Activated T-cell treated with anti-CD3 and anti-CD28 coated beads, Interleukin-2, amount 50 U/mL, for 1 hour (primary cell): ENCODE data around the gene CCNJL.

Experiments used
- DNase-seq: peaks from one replicate; pipeline ENCODE4 v3.0.0-alpha.2; 2020

Gene CCNJL

DNA sequence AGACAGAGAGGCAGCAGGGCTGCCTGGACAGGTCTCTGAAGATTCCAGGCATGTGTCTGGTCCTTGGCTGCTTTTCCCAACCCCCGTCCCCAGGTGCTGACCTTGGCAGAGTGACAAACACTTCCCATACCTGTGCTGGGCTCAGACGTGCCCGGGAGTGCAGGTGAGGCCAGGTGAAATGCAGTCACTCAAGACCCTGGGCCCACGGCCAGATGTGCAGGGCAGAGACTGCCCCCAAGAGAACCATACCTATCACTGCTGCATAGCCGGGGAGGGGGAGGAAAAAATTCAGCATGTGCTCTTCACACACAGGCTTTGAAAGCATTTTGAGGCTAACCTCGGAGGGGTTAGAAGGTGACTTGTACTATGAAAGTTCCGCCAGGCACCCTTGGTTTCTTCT is 22.6 kb downstream of the CCNJL start:
- DNase-seq: no peak

DNA sequence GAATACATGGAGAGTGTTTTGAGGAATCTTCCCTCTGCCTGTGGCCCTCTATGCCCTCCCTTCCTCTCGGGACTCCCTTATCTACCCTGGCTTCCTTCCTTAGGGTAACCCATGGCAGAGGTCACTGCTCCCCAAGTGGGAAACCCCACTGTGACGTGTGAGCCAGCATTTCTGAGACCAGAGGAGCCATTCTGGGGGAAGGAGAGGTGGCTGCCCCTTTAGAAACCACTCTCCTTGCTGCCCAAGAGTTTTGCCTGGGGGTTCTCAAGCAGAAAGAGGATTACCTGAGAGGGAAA is 23.1 kb downstream of the CCNJL start:
- DNase-seq: no peak

DNA sequence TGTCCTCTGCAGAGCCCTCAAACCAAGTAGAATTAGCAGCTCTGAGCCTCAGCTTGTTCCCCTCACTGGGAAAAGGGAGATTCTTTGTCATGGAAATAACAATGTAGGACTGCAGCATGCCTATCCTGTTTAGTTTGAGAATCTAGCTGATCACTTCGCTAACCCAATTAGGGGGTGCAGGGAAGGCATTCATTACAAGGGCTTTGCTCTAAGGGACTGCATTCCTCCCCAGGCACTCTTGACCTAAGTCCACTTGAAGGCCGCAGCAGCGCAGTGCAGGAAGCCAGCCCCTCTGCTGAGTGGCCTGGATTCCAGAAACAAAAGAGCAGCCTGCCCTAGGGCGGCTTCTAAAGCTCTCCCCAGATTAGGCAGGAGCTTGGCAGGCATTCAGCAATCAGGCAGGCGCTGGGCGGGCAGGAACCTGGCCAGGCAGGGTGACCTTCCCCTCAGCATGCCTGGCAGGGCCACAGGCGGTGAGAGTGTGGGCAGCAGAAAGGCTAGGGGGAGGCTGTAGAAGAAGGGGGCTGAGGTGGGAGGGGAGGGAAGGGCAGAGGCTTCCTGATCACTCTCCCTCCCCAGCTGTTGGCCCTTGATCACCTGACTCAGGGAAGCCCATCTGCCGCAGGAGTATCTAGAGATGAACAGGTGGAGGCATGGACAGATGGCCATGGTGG is 24.8 kb downstream of the CCNJL start:
- DNase-seq: no peak

DNA sequence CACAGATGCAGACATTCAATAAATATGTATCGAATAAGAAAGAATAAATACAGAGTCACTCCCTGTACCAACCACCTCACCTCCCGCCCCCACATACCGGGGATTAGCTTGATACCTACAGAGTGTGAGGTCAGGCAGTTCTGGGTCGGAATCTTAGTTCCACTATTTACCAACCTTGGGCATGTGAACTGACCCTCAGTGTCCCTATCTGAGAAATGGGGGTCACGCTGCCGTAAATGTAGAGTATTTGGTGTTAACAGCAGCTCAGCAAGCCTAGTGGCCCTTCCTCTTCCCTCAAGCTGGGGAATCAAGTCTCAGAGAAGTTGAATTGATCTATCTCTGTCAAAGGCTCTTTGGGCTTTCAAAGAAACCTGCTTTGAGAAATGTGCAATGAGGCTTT is 25.4 kb downstream of the CCNJL start:
- no peak for DNase-seq

DNA sequence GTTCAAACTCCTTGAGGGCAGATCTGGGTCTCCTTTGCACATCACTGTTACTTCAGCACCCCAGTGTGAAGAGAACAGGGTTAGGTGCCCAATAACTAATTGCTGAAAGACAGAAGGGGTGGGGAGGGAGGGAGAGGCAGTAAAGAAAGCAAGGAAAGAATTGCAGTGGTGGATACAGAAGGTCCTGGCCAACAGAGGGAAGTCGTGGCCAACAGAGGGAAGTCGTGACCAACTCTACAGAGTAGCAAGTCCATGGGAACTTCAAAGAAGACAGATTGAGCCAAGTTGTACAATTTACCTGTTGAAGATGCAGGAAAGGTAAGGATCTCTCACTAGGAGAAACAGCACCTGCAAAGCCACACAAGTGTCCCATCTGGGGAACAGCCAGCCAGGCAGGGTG is 27.0 kb downstream of the CCNJL start:
- DNase-seq: no peak

DNA sequence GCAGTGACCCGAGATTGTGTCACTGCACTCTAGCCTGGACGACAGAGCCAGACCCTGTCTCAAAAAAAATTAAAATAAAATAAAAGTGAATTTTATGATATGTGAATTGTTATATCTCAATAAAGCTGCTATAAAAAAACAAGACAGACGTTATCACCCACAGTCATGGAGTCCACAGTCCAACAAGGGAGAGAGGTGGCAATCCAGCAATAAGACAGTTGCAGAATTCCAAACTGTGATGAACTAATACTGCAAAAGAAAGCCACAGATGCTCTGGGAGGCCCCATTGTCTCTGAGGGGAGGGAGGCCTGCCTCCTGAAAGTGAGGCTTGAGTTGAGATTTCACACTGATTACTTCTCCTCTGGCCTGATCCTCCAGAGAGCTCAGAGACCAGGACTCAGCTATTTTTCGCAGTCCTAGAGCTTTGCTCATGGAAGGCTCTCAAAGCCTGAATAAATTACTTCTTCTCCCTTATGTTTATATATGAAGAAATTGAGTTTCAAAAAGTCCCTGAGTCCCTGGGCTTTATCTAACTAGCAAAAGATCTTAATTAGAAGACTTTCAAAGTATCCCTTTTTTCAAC is 28.0 kb downstream of the CCNJL start:
- no peak for DNase-seq

DNA sequence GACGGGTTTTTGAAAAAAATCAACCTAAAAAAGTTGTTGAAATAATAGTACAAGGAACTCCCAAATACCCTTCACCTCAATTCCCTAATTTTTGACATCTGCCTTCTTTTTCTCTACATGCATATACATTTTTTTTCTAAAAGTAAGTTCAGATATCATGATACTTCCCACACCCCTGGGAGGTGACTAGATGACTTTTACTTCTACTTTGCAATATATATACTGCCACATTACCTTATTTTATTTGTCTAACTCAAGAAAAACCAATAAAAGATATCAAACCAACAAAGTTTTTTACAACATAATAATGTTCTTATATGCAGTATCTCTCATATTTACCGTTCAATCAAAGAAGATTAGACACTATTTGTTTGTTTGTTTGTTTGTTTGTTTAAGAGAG is 31.1 kb downstream of the CCNJL start:
- DNase-seq: no peak

DNA sequence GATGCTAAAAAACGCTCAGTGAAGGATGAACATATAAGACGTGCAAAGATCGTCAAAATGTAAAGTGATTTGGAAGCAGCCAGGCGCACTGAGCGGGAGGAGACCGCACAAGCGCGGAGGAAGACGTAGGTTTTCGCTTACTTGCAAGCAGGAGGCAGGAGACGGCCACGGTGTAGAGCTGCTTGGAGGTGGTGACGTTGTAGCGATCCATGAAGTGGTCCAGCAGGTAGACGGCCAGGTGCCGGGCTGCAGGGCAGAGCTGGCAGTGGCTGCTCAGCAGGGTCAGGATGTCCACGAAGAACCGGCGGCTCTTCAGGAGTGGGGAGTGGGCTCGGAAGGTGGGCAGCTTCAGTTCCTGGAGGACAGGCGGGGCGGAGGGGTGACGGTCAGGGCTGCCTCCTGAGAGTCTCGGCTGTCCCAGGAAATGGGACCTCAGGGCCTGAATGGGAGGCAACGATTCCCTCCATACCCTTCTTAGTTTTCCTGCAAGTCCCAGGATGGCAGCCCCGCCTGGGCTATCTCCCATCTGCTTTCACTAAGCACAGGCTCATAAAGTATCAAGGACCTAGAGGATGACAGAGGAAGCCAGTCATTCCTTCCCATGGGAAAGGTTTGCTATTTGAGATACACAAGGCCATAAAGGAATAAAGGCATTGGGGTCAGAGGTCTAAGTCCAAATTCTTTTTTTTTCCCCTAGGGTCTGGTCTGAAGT is 31.8 kb downstream of the CCNJL start:
- no peak for DNase-seq

DNA sequence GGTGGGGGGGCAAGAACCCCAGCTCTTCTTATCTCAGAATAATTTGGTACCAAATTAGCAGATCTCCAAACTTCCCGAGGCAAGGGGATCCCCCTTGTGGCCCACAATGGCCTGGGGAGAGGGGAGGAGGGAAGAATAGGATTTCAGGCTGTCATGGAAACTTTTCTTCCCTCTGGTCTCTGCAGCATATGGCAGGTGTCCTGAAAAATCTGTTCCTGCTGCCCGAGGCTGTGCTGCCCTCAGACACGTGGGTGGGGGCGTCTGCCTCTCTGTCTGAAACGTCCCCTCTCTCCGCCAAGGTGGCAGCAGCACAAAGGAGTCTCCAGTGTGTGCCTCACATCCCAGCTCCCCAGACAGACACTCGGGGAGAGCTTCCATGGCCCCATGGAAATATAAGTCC is 34.0 kb downstream of the CCNJL start:
- DNase-seq: no peak

DNA sequence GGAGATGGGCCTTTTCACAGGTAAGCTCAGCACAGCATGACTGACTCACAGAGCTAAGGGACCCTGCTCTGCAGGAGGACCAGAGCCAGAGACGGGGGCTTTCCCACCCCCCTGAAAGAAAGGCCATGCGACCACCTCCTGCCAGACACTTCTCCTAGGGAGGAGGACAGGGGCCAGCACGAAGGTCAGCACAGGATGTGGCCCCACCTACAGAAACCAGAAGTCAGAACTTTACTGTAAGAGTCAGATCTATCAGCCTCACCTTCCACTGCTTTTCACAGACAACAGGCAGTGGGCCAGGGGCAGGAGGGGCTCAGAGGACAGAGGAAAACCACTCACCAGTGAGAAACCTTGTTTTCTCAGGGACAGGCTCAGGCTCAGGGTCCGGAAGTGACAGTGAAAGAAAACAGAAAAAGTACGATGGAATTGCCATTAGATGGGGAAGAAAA is 37.9 kb downstream of the CCNJL start:
- no peak for DNase-seq

DNA sequence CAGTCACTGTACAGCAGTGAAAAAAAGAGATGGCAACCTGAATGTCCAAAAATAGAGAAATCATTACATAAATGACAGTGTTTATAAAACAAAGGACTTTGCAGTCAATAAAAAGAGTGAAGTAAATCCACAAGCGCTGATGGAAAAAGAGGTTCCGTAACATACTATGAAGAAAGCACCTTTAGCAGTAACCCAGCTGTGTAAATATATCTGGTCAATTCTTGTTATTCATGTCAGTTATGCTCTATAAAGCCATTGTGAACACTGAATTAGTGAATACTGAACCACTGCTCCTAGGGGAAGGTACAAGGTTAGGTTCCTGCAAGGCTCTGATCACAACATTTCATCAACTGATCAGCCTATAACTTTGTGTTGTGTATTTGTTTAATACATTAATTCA is 39.5 kb downstream of the CCNJL start:
- no peak for DNase-seq

DNA sequence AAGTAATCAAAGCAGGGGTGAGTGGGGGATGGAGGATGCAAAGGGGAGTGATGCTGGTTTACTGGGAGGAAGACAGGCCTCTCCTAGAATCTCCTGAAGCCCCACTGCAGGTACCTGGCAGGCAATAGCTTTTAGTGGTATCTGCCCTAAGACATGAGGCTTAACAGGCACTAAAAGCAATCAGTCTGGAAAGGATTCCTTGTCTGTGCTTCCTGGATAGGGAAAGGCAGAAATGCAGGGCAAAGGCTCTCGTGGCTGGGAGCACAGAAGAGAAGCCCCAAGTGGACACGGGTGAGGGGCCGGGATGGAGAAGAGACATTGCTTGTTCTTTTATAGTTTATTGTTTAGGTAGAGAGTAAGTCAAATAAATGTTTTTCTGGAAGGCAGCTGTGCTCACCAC is 40.1 kb downstream of the CCNJL start:
- no peak for DNase-seq

DNA sequence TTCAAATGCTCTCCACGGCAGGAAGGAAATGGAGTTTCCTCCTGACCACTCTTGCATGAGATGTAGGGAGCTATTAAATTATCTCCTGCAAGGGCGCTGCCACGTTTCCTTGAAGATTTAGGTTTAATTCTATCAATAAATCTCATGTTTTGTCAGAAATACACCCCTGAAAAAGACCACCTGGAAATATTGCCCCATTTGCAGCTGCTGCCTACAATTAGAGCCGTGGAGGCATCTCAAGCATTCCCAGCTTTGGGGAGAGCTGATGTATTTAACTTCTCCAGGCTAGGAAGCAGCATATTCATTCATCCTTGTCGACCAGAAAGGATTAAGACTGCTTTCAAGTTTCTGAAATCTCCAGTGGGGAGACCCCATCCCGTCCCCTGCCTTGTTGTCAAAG is 40.5 kb downstream of the CCNJL start:
- DNase-seq: no peak

DNA sequence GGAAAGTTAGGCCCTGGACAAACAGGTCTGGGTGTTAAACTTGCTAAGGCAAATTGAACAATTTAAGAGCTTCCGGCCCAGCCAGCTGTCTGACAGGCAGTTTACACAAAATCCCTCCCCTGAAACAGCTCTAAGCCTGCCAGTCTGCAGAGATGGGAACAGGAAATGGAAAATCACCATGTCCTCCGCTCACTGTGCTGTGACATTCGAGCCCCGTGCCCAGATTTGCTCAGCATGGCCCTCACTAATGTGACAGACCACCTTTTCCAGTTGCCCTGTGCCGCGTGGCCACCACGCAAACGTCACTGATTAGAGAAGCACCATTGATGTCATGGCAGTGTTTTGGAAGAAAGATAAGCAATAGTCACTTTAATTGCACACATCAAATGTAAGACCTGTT is 41.0 kb downstream of the CCNJL start:
- DNase-seq: no peak

DNA sequence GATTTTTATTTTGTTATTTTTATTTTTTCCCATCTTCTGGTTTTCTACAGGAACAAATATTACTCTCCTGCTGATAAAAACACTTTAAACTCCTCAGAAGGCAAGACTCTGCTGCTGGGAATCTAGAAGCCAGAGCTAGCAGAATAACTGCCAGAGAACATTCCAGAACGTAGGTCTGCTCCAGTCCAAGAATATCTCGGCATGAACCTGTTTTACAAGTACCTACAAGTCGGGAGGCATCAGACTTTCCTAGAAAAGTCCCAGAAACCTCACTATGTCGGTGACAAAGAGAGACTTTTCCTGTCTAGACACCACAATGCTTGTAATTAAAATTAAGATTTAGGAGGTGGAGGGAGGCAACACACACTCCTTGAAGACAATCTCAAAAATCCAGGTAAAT is 41.7 kb downstream of the CCNJL start:
- no peak for DNase-seq

DNA sequence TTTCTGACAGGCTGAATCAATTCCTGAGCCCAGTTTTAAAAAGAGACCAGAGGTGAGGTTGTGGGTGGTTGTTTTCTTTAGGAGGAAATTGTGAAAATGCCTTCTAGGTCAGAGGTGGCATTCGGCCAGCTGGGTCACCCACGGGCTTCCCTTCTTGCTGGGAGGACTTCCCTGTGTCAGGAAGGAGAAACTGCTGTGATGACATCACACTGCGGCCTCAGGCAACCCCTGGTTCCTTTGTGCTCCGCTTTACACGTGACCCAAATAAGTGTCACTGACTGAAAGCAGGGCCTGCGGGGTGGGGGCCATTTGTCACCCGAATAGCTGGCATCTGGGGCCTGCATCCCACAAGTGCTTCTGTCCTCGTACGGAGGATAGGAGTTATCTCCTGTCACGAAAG is 43.3 kb downstream of the CCNJL start:
- no peak for DNase-seq

DNA sequence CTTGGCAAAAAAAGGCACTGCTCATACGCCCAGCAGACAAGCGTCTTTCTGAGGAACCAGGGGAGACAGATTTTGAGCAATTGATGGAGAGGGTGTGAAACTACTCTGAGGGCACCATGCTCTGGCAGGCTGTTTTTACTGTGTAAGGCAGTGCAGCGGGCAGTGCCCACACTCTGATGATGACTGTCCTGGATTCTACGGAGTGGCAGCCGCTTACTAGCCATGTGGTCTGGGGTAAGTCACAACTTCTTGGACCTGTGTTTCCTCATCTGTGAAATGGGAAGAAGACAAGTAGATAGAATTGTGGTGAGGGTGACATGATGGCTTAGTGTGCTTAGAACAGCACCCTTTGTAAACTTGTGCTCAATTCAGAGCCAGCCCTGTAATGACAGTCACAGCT is 44.2 kb downstream of the CCNJL start:
- no peak for DNase-seq

DNA sequence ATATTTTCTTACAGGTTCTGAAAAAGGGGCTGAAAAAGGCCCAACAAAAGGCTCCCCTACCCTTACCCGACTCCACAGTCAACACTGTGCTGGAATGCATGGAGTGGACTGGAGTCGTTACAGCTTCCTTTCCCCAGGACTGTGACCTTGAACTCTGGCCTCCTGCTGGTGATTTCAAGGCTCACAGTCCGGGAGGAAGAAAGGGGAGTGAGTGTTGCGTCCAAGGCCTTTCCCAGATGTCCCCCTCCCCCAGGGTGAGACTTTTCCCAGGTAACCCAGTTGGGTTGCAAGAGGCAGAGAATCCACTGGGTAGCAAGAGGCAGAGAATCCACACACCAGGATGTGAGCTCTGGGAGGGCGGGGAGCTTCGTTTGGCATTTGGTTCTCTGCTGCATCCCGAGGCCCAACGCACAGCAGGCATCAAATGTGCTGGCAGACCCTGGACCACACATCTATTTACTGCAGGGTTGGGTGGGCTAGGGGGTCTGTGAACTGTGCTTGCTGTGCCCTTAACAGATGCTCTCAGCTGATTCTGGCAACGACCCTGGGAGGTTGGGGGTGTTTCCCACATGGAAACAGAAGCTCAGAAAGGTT is 45.5 kb downstream of the CCNJL start:
- no peak for DNase-seq

DNA sequence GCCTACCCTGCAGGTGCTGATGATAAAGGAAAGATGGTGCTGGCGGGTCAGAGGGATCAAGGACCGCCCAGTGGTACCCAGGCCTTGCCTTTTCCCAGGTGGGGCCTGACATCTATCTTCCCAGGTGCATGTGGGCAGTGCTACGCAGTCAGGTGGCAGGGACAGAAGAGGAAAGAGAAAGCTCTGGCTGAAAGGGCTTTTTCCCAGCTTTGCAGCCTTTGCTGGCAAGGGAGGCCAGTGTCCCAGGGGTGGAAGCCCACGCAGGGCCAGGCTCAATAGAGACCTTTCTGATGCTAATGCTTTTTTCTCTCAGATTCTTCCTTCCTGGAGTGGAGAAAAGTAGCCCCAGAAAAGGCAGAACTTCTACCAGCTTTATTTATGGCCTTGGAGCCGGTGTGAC is 46.3 kb downstream of the CCNJL start:
- DNase-seq: no peak

DNA sequence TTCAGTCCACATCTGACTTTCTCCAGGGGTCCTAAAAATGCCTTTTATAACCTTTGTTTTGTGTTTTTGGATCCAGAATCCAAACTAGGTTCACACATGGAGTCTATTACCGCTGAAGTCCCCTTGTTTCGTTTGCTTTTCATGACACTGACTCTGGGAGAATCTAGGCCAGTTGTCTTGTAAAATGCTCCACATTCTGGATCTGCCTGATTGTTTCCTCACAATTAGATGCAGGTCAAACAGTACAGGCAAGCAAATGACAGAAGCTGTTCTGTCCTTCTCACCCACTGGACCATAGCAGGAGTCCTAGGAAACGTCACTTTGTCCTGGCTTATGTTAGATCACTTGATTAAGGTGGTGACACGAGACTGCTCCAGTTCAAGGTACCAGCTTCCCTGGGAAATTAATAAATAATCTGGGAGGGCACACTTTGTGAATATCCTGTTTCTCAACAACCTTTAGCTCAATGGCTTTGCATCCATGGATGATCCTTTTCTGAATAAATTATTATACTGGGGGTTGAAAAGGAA is 49.0 kb downstream of the CCNJL start:
- DNase-seq: no peak

DNA sequence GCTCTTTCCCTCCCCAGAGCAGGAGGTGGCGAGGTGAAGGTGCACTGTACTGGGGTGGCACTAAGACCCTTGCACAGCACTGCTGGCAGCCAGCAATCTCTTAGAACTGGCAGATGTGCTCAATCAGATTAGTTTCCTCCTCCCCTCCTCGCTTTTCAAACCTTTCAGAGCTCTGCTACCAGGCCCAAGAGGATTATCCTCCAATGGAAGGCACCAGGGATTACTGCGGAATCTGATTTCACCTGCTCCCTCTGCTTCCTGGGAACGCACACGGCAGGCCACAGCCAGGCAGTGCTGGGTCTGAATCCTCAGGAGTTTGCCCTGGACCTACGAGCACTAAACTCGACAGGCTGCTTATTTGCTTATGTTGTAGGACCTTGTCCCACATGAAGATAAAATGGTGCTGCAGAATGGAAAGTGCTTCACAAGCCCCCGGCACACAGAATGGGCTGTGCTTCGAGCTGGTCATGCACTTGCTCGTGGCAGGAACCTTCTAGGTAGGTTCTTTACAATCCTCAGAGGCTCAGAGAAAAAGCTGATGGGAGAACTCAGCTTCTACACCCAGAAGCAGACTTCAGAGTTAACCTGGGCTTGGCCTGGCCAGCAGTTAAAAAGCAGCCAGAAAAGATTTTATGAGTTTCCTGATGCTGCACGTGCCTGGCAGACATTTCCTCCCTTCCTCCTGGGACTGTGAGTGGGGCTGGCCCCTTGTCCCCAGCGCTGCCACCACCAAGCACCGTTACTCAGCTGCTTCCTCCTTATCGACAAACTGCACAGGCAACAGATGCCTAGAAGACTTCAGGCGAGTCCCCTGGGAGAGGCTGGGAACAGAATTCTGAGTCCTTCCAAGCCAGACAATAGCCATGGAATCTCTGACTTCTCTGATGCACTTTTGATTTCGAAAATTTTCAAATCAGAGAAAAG is 50.0 kb downstream of the CCNJL start:
- no peak for DNase-seq

DNA sequence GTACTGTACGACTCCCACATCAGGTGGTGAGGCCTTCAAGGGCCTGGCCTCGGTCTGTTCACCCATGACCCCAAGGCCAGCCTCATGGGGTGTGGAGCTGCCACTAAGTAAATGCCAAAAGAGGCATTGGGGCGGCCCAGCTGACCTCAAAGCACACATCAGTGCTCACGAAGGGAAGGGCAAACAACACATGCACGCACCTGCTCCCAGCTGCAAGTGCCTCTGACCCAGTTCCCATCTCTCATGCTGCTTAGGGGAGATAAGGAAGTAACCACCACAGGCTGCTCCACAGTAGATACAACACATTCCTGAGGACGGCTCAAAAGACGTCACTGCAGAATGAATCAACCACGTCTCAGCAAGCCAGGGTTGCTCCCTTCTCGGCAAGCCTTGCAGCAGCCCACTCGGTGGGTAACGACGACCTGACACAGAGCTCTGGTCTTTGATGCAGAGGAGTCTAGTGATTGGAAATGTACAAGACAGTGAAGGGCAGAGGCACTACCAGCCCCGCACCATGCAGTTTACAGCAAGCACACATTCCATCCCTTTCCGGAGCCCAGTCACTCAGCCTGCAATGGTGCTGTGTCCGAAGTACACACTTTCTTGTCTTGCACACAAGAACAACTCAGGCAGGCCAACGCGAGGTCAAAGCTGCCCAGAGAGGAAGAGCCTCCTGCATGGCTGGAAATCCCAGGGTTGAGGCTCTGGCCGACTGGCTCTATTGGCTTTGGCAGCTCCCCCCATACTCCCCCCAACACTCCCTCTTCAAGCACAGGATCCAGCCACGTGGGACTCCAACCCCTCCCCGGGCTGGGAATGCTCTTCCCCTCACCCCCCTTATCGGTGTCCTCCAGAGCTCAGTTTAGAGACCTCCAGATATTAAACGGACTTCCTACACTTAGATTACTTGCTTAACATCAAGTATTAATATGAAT is 51.2 kb downstream of the CCNJL start:
- DNase-seq: no peak
